ENCODE measurements around the gene THADA.
"Not testable (repeated sequence)": the region's sequence is repeated elsewhere in the genome, so short reads cannot be mapped to it uniquely, and the experiment has no call there.

THADA gene

DNA sequence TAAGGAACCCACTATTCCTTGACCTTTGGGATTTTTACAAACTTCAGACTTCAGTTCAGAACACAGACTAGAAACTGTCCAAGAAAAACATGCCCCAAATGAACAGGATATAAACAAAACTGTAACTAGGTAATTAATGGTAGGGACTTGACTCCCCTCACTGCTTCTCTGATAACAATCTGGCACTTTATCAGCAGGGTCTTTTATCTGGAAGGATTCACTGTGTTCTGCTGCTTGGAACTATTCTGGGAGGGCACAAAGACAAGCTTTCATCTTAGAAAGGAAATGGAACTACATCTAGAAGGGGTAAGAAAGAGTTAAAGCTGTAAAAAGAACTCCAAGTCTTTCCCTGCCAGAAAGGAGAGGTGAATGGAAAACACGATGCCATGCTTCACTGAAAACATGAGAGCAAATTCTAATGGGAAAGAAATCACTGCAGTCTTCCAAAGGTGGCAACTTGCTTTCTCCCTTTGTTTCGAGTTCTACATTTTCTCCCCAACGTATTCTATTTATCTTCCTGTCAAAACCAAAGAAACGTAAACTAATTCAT is 181.2 kb downstream of the THADA start:
- DNase-seq (ENCODE audit: low read depth): no peak

DNA sequence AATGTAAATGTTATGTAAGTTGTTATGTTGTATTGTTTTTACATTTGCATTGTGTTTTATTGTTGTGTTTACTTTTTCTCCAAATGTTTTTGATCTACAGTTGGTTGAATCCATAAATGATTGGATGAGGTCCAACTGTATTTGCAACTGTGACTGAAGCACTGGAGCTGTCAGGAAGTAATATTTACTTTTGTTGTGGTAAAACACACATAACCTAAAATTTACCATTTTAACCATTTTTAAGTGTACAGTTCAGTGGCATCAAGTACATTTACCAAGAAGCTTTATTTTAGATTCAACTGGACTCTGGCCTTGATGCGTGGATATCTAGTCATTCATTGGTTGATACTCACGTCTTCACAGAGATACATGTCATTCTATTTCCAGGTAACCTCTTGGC is 181.8 kb downstream of the THADA start:
- DNase-seq (ENCODE audit: low read depth): no peak

DNA sequence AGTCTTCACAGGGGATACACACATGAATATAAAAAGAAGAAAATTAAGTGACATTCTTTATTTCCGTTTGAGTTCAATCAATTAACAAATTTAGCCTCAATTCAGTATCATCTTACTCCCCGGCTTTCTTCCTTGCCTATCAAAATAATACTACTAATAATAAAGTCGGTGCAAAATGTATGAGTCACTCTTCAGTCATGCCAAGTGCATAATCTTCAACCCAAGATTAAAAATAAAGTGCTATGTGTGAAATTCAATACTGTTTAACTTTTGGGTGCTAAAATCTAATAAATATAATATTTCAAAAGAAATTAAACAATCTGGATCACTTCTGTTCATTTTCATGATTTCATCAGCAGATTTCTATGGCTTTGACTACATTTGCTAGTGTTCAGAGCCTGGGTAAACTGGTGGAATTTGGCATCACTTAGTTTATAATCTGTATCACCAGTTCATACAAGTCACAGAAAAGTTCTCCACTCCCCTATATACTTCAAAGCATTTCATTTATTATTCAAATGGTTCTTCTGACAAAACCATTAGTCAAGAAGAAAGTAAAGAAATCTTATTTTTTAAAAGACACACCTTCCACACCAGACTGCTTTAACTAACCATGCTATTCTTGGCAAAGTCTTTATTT is 183.6 kb downstream of the THADA start:
- DNase-seq (ENCODE audit: low read depth): no peak

GRCh38 chr2:43410055-43410604 is 185.7 kb downstream of the THADA start:
- DNase-seq (ENCODE audit: low read depth): no peak

DNA sequence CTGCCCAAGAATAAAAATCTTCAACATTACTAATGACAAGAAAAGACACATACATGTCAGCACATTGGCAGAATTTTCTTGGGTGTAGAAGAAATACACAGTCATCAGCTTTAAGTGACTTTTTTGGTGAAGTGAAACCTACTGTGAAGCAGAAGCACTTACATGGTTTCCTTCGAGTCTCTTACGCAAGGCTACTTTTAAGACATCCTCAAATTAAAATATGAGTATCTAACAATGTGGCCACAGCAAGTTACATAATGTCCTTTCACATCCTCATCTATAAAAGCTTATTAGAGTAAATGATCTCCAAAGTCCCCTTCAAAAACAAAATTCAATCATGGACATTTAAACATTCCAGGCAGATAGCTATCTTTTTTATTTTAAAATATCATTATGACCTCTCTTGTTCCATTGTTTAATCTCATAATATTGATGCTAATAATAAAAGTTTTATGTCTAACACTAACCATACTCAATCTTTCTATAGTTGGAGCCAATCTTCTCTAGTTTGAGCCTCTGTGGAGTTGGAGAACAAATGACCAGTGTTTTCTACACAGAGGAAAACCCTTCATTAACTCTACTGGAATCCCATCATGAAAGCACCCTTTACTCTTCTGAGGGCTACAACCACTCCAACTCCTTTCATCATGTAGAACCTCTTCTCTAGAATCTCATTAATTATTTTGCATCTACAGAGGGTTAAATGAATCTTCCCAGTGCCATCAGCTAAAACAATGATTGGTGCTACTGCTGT is 187.3 kb downstream of the THADA start:
- no peak for DNase-seq (ENCODE audit: low read depth)

DNA sequence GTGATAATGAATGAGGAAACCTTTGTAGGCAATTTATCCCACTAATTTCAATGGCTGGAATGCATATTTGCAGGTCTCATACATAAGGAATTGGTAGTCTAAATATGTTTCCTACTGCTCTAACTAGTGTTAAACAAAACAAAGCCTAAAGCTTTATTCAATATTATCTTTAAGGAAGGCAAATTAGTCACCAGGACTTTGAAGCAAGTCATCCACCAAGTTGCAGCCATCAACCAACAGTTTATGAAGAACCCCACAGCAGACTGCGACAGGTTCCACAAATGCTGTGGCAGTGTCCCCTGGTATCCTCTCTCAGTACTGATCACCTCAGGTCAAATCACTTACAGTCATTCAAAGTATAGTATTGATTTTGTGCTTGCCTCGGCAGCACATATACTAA is 187.9 kb downstream of the THADA start:
- no peak for DNase-seq (ENCODE audit: low read depth)

DNA sequence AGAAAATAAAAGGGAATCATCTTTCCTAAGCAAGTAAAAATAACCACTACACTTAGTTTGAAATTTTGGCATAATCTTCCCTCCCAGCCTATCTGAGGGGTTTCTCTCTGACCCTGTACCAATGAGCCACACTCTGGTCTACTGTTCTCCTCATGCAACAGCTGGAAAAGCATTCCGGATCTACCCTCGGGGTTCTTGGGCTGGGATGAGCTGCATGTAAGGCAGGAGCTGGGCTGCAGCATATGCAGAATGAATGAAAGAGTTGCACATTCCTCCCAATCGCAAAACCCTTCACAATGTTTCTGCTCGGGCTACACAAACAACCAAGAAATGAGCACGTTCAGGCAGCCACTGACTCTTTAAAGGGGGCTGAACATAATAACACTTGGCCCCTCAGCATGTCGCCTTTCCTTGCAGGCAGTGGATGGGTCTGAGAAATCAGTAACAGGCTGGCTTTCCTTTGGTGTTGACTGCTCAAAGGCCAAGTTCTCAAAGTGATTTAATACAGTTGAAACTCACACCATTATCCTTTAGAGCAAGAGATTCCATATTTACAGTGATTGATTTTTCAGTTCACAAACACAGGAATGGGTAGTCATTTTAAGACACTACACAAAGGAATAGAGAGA is 189.1 kb downstream of the THADA start:
- no peak for DNase-seq (ENCODE audit: low read depth)

GRCh38 chr2:43405829-43406228 is 190.0 kb downstream of the THADA start:
- no peak for DNase-seq (ENCODE audit: low read depth)

- DNase-seq (ENCODE audit: low read depth): no peak
Measured at GRCh38 chr2:43402452-43402937, 193.3 kb downstream of the THADA start.

DNA sequence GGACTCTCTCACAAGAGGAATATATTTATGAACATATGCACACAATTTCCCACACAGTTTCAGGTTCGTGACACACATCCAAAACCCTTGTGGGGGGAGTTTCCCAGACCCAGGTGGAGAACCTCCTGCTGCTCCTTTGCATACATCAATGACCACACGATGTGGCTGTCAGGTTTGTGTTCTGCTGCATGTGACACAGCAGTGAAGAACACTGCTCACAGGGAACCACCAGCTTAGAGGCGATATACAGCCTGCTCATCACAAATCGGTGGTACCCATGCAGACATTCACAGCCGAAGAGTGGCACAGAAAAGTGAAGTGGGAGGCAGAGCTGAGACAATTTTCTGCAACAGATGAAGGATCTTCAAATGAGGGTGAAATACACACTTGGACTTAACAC is 193.8 kb downstream of the THADA start:
- DNase-seq (ENCODE audit: low read depth): no peak

GRCh38 chr2:43400508-43400907 is 195.3 kb downstream of the THADA start:
- no peak for DNase-seq (ENCODE audit: low read depth)

- no peak for DNase-seq (ENCODE audit: low read depth)
Measured at GRCh38 chr2:43399515-43400264, 196.1 kb downstream of the THADA start.

DNA sequence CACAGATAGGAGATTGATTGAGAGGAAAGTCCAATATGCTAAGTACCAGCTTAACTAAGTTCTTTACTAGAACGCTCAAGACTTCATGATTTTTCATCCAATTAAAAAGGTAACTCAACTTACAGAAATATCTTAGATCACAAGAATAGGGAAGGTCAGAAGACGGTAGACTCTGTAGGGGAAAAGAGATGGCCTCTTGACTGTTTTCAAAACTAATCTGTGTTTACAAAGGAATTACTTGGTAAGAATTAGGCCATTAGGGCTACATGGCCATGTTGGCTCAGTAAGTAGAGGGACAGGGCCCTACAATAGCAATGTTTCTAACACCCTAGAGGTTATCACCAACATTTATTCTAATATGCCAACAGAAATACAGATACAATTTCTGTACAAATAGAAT is 196.7 kb downstream of the THADA start:
- no peak for DNase-seq (ENCODE audit: low read depth)

DNA sequence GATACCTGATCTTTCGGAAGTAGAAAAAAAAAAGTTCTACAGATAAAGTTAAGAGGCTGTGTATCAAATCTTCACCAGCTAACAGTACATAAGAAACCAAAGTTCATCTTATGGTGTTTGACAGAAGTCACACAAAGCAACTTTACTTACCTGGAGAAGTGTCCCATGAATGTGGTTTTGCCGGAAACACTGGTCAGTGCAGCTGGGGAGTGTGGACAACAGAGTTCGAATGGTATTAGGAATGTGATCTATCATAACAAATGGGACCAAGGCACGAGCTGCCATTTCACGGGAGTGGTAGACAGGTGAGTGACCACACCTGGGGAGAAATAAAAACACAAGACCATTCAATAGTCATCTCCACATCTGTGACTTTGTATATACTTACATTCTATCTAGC is 198.0 kb downstream of the THADA start:
- no peak for DNase-seq (ENCODE audit: low read depth)

DNA sequence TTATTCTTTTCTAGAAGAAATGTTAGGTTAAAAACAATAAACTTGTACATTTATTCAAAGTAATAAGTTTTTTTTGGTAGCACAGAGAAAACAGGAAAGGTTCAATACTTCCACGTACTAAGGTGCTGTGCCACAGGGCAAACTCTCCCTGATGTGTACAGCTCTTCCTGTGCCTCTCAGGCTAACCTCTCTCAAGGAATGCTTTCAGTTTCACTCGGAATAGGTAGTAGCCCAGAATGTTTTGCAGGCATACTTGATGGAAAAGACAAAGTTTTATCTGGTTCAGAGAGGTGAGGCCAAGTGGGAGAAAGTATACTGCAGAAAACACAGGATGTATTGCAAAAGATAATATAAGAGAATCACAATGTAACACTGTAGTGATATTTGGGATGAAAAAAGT is 198.4 kb downstream of the THADA start:
- DNase-seq (ENCODE audit: low read depth): no peak

DNA sequence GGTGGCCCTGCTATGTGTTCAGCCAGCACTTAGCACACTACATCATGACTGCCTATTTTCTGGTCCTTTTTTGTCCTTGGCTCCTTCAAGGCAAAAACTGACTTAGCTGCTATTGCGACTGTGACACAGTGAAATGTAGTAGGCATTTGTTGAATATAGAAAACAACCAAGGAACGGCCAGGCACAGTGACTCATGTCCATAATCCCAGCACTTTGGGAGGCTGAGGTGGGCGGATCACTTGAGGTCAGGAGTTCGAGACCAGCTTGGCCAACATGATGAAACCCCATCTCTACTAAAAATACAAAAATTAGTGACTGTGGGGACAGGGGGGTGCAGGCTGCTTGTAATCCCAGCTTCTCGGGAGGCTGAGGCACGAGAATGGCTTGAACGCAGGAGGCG is 199.5 kb downstream of the THADA start:
- not testable (repeated sequence) for DNase-seq (ENCODE audit: low read depth)

DNA sequence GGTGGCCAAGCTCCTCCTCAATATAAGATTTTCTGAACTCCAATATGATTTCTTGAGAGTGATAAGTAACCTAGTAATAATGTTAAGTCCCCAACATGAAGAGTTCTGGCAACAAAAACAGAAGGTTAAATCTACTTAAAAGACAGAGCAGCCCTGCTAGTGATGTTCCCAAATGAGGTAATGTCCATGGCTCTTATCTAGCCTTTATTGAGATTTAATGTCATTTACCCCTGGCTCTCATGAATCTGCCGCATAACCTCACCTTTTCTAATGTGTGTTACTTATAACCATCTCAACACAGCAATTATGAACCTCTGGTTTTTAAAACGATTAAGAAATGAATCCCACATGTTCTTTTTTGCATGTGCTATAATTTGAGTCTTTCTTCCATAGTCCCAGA is 201.9 kb downstream of the THADA start:
- DNase-seq (ENCODE audit: low read depth): no peak

DNA sequence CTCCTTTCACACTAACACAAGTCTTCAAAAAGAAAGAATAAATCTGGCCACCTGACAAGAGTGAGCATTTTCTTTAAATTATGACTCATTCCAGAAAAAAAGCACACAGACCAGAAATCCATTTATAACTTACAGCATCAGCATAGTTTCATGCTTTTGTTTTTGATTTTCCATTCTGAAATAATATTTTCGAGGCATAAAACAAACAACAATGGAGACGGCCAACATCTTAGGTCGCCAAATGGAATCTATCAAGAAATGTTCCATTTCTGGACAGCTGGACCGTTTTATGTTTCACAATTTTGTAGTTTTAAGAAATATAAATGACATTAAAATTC is 204.0 kb downstream of the THADA start:
- no peak for DNase-seq (ENCODE audit: low read depth)

DNA sequence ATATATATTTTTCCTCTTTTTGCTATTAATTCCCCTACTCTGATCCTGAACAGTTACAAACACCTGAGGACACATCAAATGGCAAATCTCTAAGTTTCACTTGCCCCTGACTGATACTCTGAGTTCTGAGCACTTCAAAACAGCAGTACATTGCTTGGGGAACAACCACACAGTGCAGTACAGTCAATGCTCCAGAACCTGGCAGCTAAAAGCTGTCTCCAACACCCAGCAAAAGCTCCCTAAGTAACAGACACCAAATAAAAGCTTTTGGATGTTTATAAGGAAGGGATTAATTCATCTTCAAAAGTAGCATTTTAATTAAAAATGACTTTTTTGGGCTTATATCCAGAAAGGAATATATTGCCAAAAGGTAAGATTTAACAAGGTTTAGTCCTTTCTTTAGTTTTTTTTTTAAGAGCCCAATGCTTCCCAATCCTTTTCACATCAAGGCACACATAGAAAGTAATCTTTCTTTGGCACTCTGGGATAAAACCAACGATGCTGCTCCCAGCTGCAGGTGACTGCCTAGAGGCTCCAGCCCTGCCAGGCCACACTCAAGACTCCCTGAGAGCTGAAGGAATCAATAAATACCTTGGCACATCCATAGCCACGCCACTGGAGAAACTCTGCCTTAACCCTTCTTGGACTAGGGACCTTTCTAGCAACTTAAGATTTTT is 204.5 kb downstream of the THADA start:
- DNase-seq (ENCODE audit: low read depth): no peak

DNA sequence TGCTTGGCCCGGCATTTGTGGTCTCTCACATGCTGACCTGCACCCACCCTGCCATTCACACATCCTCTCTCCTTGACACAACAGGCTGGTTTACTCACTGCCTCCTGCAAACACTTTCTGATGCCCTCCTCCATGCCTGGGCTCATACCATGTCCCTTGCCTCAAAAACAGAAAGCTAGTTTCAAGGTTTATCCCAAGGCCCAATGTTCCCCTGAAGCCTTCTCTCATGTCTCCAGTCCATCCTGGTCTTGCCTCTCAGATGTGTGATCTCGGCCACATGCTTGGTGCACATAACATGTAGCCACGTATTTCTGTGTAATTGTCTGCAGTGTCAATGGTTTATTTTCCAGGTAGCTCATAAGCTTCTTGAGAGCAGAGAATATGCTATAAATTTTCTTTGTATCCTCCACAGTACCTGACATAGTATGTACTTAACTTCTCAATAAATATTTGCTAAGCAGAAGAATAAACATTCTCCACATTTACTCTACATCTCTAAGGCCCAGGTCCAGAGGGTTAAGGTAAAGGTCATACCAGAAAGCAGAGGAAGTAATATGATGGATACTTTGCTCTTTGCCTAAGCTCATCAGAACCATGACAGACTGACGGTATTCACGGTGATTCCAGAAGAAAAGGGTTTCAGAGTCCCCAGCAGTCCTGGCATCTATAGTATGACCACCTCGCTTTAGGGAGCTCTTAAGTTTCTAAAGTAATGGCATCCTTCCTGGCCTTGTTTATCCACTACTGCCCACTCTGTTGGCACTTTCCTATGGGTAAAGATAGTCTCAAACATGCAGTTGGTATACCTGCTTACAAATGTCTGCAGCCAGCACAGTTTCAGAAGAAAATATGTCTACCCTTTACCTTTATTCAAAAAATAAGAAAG is 206.0 kb downstream of the THADA start:
- DNase-seq (ENCODE audit: low read depth): no peak

DNA sequence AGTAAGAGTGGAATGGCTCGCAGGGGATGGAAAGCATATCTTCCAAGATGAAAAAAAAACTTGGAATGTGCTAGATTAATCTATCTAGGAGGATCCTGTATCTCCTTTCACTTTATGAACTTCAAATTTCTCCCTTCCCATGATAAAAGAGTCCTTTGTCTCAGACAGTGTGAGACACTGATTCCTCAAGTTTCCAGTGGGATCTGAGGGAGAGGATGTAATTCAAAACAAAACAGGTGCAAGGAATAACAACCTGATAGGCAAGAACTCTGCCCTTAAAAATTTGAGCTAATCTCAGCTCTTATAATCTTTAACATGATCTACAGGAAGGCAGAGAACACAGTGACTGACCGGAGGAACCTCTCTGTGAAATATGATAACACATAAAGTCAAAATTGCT is 207.5 kb downstream of the THADA start:
- no peak for DNase-seq (ENCODE audit: low read depth)
